NCI-H2029 treated with DMSO at 0.1 percent for 48 hours (cell line): ENCODE results near the gene IRAK2.

Source experiments
- DNase-seq: peaks from one replicate; lab custom pipeline; 2025; lab: John Stamatoyannopoulos, UW

Gene IRAK2

DNA sequence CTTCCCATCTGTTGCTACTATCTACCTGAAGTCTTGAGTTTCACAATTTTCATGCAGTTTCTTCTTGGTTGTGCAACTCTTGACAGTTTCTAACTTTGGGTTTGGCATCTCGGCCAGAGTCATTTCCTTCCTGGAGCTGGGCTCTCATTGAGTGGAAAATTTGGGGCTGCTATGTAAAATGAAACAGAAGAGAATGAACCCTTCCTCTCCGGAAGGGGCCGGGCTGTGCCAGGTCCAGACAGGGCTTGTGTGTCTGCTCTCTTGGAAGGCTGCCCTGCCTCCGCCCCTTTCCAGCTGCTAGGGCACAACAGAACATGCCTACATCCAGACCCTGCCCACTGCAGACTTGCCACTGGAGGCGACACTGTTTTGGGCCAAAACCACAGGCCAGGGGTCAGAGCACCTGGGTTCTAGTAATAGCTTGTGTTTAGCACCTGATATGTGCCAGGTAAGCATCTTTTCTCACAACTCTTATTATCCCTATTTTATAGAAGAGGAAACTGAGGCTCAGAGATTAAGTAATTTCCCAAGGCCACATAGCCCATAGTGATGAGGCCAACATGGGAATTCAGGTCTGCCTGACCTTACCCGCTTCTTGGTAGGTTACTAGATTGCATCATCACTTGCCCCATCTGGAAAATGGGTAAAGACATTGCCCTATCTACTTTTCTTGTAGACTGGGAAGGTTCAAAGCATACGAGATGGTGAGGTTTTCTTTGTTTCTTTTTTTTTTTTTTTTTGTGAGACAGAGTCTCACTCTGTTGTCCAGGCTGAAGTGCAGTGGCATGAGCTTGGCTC, 25.0 kb downstream of the IRAK2 start:
- DNase-seq: peak; percentile 54

DNA sequence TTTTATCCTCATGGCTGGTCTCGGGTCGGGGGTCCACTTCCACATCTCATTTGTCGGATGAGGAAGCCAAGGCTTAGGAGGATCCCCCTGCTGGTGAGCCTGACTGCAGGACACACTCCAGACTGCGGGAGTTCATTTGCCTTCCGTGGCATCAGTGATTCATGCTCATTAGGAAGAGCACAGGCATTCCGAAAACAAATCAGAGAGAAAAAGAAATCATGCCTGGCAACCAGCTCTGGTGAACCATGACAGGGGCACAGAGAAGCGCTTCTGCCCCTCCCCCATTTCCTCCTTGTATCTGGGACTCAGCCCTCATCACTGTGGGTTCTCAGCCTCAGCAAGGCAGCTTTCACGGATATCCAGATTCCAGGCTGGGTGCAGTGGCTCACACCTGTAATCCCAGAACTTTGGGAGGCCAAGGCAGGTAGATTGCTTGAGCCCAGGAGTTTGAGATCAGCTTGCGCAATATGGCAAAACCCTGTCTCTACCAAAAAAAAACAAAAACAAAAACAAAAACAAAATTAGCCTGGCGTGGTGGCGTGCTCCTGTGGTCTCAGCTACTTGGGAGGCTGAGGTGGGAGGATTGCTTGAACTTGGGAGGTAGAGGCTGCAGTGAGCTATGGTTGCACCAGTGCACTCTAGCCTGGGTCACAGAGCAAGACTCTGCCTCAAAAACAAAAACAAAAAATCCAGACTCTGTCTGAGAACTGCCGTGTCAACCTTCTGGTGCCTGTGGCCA, 28.4 kb downstream of the IRAK2 start:
- no peak for DNase-seq

DNA sequence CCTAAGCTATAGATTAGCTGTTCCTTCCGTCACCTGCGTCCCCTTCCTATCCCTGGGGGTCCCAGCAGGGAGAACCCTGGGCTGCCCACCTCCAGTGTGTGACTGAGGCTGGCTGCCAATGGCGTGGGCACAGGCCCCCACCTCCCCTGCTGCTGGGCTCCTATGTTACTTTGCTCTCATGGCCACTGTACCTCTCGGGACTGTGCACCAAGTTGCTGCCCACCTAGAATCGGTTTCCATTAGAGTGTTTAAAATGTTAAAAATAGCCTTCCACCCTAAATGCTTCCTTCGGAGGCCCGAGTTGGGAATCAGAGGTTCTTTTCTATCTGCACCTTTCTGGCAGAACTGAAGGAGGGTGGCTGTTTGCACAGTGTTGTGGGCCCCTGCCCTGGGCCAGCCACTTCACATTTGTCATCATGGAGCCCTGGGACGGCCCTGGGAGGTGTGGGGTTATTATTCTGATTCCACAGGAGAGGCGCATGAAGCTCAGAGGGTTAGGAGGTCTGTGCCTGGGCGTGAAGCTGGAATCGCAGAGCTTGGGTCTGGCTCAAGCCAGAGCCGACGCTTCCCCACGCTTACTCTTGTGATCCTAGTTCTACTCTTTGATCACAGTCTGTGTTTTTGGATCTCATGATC, 29.1 kb downstream of the IRAK2 start:
- DNase-seq: no peak

DNA sequence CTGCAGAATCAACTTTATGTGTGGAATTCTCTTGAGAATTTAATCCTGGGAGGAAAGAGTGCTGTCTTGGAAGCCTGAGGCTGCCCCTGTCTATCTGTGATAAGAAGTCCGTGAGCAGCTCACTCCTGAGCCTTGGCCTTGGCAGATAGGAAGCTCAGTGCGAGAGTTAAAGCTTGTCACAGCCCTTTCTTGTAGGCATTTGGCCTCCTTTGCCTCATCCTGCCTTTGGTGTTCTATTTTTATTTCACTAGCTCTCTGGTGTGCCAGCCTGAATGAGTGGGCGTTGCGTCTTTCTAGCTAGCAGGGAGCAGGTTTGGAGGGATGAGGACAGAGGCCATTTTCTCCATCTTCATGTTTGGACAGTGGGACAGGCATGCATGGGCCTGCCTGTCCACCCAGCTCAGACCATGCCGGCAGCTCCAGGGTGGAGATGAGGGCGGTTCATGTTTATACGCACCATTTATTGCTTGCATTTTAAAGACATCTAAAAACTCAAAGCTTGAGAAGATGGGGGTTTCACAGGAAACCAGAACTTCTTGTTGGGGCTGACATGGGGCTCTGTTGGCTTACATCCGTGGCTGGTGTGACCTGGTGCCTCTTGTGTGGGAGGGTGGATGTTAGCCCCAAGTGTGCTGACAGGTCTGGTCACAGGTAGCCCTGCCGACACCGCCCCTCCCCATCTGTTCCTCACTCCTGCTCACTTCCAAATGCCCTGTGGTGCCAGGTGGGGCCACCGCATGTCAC, 29.8 kb downstream of the IRAK2 start:
- no peak for DNase-seq

DNA sequence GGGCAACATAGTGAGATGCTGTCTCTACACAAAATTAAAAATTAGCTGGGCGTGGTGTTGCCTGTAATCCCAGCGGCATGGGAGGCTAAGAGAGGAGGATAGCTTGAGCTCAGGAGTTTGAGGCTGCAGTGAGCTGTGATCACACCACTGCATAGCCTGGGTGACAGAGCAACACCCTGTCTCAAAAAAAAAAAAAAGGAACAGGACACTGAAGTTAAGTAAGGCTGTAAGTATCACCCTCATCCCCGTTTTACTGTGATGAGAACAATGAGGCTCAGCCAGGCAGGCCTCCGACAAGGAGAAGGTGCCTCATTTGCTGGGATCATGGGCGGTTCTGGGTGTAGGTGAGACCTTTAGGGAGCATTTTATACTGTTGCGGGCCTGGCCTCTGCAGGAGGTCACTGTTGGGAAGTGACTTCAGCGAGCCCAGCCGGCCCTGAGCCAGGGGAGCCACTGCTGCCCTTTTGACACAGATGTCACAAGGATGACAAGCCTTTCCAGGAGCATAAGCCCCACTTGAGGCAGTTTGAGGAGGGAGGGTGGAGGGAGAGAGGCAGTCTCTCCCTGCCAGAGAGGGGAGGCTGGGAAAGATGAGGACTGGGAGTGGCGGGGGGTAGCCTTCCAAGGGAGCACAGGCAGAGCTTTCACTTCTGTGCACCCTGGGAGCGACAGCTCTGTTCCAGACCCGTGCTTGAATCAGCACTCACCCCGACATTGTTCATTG, 30.8 kb downstream of the IRAK2 start:
- DNase-seq: no peak

DNA sequence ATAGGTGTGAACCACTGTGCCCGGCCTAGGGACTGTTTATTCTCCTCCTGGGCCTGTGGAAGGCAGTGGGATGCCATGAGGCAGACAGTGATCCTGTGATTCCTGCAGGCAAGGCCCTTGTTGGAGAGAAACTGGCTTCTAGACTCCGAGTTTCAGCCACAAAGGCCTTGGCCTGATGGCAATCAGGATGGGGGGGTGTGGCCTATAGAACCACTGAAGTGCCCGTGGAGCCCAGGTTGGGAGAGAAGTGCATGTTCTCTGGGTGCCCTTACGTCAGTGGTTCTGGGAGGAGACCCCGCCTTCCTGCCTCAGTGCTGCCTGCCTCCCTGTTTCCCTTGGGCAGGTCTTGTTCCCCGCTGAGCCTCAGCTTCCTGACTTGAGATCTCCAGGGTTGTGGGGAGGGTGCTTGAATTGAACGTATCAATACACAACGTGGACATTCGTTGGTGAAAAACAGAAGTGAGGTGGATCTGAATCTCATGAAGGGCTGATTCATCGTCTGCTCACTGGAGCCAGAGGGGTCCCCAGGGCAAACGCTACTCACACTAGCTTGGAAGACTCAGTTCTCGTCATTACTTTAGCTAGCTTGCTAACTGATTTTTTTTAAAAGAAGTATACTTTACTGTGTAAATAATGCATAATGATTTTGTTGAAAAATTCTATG, 31.8 kb downstream of the IRAK2 start:
- DNase-seq: no peak

DNA sequence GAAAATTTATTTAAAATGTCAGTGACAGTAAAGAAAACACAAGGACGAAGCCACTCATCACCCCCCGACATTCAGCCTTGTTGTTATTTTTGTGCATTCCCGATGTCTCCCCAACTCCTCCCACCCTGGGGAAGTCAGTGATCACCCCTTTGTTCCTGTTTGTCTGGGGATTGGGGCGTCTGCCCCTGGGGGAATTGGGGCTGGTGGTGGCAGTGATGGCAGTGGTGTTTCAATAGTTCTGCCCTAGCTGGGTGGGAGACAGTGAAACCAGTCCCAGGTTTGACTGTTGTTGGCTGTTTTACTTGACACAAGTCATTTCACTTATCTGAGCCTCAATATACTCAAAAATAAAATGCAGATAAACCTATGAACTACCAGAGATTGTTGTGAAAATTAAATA, 33.5 kb downstream of the IRAK2 start:
- no peak for DNase-seq

DNA sequence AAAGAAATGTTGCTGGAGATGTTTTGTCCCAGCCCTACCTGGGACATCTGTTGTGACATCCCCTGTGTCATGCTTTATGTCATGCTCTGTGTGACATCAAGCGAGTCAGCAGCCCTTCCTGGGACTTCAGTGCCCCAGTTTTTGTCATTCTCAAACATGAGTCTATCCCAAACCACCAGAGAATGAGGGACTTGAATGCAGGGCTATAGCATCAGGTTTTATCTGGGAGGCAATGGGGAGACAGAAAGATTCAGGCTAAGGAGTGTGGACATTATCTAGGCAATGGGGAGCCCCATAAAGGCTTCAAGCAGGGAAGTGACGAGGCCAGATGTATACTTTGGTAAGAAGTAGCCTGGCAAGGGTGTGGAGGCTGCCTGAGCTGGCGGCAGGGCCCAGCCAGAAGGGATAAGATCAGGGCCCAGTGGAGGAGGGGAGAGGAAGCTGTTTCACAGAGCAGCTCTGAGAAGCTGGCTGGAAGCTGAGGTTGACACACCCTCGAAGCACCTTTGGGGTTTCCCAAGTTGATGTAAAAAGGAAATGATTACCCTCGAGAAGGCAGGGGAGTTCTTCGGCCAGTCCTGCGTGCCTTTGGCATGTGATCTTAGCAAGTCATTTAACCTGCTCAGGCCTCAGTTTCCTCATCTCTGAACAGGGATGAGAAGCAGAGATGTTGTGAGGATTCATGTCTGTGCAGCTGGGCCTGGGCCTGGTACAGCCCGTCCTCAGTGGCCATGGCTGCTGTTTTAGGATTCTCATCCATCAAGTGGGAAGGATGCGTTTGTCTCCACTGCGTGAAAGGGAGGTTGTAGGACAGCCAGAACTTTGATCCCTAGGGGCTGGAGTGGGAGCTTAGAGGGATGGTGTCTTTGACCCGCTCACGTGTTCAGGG, 34.3 kb downstream of the IRAK2 start:
- DNase-seq: no peak

DNA sequence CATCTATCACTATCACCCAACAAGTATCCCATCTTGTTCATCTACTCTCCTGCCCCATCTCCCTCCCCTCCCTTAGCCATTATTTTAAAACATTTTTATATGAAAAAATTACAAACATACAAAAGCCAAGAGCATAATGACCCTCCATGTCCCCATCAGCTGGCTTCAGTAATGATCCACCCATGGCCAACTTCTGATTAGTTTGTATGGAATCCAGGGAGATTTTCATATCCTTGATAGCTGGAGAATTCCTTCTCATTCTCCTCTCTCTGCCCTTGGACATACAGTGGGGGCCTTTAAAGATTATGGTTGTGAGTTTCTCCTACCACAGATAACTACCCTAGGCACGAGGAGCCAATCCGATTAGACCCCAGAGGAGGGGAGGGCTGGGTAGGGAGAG, 40.2 kb downstream of the IRAK2 start:
- no peak for DNase-seq

DNA sequence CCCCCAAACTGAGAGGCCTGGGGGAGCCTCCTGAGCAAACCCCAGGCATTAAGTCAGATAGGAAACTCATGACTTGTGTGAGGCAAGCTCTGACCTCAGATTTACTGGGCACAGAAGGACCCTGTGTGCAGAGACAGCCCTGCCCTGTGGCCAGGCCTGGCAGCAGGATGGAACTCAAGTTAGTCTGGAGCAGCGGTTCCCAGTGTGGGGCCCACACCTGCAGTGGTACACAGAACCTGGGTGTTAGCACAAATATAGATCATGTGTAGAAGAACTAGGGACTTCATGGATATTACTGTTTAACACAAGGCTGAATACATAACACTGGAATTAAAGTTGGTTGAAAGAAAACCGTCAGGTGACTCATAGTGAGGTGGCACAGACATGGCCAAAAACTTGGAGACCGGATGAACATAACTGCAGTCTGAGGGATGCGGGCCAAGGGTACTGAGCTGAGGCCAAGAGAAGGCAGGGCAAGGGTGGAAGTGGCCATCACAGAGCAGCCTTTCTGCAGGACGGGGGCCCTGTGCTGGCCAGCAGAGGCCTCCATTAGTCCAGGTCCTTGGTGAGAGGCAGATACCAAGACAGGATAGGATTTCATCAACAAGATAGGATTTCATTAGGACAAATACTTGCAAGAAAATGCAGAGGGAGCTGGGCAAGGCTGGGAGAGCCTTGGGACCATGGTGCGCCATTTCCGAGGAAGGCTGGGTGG, 40.9 kb downstream of the IRAK2 start:
- no peak for DNase-seq

DNA sequence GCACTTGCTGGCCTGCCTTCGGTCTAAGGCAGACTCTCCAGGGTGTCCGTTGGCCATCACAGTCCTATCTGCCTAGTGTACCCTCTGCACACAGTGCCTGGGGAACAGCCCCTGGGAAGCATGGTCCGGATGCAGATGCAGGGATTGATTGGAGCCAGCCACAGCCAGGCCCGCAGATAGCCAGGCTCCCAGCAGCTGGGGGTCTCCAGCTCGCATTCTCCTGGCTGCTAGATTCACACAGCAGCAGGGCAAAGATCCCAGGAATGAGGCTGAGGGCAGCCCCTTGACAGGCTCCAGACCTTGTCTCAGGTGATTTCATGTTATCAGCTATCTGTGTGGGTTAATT, 41.4 kb downstream of the IRAK2 start:
- DNase-seq: no peak

DNA sequence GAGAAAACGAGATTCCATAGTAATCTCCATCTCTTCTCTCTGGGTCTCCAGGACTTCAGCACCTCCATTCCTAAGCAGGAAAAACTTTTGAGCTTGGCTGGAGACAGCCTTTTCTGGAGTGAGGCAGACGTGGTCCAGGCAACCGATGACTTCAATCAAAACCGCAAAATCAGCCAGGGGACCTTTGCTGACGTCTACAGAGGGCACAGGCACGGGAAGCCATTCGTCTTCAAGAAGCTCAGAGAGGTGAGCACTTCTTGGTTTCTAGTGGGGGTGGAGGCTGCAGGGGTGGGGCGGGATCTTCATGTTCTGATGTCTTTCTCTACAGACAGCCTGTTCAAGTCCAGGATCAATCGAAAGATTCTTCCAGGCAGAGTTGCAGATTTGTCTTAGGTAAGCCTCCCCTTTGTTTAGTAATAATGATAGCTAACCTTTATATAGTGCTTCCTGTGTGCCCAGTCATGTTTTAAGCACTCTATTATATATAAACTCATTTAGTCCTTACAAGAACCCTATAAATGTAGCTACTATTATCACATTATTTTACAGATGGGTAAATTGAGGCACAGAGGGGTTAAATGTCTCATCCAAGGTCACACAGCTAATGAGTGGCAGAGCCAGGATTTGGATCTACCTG, 48.6 kb downstream of the IRAK2 start:
- no peak for DNase-seq

DNA sequence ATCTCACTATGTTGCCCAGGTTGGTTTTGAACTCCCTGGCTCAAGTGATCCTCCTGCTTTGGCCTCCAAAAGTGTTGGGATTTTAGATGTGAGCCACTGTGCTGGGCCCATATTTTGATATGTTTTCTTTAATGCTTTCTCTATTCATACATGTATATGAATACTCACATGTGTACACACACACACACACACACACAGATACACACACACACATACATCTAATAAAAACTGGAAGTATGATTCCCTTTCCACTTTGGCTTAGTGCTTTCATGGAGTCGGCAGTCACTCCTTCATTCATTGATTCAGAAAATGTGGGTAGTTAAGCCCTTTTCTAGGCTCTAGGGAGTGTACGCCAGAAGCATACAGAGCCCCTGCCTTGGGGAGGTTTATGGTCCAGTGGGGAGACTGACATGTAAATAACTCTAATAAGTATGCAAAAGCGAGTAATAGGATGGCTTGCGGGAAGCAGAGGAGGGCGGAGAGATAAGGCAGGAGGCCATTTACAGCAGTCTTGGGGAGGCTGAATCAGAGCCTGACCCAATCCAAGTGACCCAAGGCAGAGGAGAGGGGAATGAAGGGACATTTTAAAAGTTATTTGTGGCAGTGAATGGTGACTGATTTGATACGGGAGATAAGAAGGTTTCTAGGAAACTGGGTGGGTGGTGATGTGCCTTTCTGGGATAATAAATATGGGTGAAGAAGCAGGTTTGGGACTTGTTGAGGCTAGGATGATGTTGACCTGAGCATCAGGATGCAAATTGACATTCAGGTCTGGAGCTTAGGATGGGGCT, 51.1 kb downstream of the IRAK2 start:
- DNase-seq: no peak

DNA sequence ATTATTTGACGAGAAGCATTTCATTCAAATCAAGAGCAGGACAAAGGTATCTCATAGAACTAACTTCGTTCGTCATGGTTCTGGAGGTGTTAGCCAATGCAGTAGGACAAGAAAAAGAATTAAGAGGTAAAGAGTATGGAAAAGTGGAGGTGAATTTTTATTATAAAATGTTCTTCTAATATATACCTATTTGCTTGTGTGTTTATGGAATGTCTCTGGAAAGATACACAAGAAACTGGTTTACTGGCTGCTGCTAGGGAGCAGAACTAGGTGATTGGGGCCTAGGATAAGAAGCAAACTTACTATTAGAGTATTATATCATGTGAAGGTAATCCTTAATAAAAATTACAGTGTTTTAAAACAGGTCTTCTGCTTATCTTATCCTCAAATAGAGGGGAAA, 52.6 kb downstream of the IRAK2 start:
- no peak for DNase-seq

DNA sequence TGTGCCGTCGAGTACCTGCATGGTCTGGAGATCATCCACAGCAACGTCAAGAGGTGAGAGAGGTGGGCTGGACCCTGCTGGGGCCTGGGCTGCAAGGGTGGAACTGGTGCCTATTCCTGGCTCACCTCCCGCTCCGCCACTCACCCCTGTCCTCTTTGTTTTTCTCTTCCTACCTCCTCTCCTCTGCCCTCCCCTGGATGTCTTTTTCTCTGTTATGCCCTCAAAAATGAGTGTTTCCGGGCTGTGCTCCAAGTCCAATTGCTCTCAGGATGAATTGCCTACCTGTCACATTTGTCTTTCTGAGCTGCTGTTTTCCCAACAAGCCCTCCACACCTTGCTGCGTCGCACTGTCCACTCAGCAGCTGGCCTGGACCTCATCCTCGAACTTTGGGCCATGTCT, 55.0 kb downstream of the IRAK2 start:
- peak; percentile 90 for DNase-seq

DNA sequence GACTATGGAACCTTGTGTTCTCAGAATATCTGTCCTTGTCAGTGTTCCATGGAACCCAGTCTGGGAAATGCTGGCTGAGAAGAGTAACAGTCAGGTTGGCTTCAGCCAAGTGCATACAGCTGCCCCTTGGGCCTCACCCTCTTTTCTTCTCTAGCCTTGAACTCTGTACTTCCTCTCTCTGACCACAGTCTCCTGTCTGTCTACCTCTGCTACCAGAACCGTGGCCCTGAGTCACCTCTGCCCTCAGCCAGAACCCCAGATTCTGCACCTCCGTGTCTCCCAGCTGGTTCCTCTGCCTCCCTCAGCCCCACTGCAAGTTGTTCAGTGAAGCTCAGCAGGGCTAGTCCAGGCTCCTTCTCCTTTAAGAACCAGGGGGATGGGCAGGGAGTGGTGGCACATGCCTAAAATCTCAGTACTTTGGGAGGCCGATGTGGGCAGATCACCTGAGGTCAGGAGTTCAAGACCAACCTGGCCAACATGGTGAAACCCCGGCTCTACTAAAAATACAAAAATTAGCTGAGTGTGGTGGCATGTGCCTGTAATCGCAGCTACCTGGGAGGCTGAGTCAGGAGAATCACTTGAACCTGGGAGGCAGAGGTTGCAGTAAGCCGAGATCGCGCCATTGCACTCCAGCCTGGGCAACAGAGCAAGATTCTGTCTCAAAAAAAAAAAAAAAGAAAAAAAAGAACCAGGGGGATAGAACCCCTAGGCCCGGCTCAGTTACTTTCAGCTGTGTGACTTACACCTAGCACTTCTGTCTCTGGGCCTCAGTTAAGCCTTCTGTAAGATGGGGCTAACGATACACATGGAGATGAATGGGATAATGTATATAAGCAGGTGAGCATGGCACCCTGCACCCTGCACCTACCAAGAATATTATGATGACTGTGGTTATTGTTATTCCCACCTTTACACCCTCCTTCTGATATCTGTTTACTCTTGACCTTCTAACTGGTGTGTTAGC, 59.2 kb downstream of the IRAK2 start:
- DNase-seq: no peak
